Neuron (in vitro differentiated cells): ENCODE results near the gene SKAP1.
"Not testable (repeated sequence)": the region's sequence is repeated elsewhere in the genome, so short reads cannot be mapped to it uniquely, and the experiment has no call there.

Source experiments
- H2AFZ ChIP-seq: one replicate; pipeline ENCODE4 v1.6.1; 2013; ENCODE audit warnings: low read depth, mild to moderate bottlenecking, inconsistent platforms, low read length, moderate library complexity
- H3K27me3 ChIP-seq: one replicate; pipeline ENCODE4 v1.6.1; 2013; ENCODE audit warnings: low read length; ENCODE audit not compliant: insufficient read depth
- H3K36me3 ChIP-seq: one replicate; pipeline ENCODE4 v1.6.1; 2013; ENCODE audit warnings: low read length; ENCODE audit not compliant: insufficient read depth
- H3K4me1 ChIP-seq: one replicate; pipeline ENCODE4 v1.6.1; 2013; ENCODE audit warnings: low read length; ENCODE audit not compliant: insufficient read depth
- H3K4me3 ChIP-seq: 2 replicates; pipeline ENCODE4 v1.5.1; 2013; ENCODE audit warnings: mild to moderate bottlenecking, low read length, moderate library complexity
- H3K9me3 ChIP-seq: one replicate; pipeline ENCODE4 v1.6.1; 2013; ENCODE audit warnings: low read length

The SKAP1 gene

DNA sequence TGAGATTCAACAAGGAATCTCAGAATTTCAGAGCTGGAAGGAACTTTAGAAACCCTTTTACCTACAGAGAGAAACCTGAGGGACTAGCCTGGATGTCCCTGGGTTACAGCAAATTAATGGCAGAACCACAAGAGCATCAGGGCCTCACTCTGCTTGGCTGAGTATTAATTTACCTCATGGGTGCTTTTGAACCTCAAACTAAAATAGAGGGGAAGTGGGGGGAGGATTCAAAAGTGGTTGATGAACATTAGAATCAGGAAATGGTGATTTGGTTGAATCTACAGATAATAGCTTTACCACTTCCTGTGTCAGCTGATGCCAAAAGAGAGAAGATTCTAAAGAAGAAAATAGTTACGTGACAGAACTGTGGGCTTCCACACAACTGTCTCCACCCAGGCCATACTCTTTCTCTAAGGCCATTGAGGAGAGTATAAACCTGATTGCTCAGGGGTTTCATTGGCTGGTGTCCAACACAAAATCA is 11.3 kb upstream of the SKAP1 start:
- Histone ChIP-seq H2AFZ (no peak overlapping the region), H3K4me3 (no peak overlapping the region), H3K36me3 (no peaks in the 10 kb centered on the region), H3K9me3 (no peaks in the 10 kb centered on the region), H3K4me1 (peaks cover 9% of the 10 kb centered on the region), H3K27me3 (peaks cover 3% of the 10 kb centered on the region)

DNA sequence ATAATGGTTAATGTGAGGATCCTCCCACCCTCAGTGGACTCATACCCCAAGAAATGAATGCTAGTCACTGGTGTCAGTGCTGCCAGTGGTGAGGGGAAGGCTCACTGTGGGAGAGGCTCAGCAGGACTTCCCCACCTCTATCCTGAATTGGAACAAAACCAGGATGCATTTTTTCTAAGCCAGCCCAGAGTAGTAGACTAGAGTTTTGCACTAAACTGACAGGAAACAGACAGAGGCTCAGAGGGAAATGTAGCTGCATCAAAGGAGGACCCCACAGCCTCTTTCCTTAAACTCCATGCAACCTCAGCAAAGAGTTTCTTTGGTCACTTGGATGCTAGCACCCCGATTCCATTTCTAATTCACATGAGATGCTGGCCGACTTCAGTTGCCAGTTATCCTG is 10.7 kb upstream of the SKAP1 start:
- Histone ChIP-seq H3K27me3 (peaks cover 3% of the 10 kb centered on the region), H3K4me1 (peaks cover 9% of the 10 kb centered on the region), H3K9me3 (no peaks in the 10 kb centered on the region)

DNA sequence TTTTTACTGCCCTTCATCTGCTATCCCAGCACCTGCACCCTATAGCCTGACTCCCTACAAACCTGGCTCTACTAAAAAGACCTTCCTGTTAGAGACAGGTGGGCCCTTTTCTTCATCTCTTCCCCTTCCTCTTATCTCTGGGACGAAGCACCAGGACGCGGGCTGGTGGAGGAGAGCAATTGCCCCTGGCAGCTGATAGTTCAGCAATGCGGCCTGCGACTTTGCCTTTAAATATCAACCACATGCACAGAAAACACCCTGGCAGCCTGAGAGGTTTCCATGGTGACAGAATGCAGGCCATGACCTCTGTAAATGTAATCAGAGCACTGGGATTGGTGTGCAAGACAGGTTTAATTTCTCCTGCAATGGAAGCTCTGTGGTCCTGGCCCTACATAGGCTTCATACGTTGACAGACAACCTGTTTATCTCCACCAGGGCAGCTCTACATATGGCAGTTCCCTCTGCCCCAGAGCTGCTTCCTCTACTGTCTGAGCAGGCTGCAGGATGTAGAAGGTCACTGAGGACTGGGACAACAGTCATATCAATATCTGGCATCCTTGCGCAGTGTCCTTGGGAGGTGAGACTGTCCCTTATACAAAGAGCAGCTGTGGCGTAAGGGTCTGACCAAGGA is 10.0 kb upstream of the SKAP1 start:
- Histone ChIP-seq H3K4me3 (no peak overlapping the region), H3K27me3 (peaks cover 3% of the 10 kb centered on the region)

More for the DNA sequence above, 10.7 kb upstream of the SKAP1 start:
- no peaks in the 10 kb centered on the region for H3K36me3 ChIP-seq
- H3K4me3 ChIP-seq, result no peak overlapping the region
- no peak overlapping the region for H2AFZ ChIP-seq

DNA sequence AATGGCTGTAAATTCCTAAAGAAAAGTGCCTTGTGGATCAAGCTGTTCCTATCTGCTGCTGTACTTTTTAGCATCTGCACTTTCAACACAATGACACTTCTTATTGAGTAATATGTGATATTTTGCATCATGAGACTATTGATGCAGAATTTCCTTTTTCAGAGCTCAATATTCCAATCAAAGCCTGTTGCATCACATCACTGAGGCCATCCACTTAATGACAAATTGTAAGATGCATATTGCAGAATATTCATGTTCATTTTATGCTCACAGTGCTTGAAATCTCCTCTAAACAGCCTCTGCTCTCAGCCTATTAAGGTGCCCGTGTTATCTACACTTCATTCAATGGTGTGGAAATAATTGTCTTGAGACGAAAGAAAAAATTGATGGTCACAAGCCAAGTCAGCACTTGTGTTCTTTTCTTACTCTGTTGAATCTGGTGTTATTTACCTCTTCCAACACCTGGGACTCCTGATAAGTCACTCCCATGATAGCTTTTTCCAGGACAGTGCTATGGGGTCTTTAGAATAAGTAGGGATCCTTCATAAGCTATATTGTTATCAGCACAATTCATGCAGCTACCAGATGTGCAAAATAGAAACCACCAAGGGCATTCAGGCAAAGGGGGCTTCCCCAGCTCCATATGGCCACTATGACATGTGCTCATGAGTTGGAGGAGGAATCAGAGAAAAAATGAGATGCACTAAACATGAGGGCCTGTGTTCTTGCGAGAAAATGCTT is 9.3 kb upstream of the SKAP1 start:
- no peak overlapping the region for H2AFZ ChIP-seq
- no peak overlapping the region for H3K4me3 ChIP-seq
- peaks cover 9% of the 10 kb centered on the region for H3K4me1 ChIP-seq
- peaks cover 3% of the 10 kb centered on the region for H3K27me3 ChIP-seq
- no peaks in the 10 kb centered on the region for H3K36me3 ChIP-seq
- no peaks in the 10 kb centered on the region for H3K9me3 ChIP-seq

More for the DNA sequence above, 10.0 kb upstream of the SKAP1 start:
- peaks cover 9% of the 10 kb centered on the region for H3K4me1 ChIP-seq
- no peaks in the 10 kb centered on the region for H3K9me3 ChIP-seq
- no peak overlapping the region for H2AFZ ChIP-seq
- no peaks in the 10 kb centered on the region for H3K36me3 ChIP-seq

DNA sequence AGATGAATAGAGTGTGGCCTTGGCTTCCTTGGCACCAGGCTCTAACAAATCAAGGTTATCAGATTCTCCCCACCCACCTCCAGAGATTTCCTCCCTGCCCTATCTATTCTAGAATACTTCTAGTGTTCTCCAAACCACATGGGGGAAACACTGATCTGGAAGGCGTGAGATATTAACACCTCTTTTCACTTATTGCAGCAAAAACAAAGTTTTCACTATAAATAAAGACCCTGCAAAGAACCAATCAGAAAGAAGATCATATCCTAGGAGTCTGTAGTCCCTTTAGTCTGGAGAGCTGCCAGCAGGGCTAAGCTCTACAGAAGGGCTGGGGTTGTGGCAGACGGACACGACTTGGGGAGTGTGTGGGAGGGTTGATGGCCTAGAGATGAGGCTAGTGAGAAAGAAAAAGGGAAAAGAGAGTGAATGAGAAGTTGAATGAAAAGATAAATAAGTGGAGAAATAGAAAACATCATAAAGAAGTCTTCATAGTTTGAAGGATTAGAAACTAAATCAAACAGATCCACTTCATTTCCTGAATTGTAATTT is 8.6 kb upstream of the SKAP1 start:
- H3K9me3 ChIP-seq, result no peaks in the 10 kb centered on the region
- H3K27me3 ChIP-seq, result peaks cover 9% of the 10 kb centered on the region
- H2AFZ ChIP-seq, result no peak overlapping the region
- no peak overlapping the region for H3K4me3 ChIP-seq
- H3K4me1 ChIP-seq, result peaks cover 9% of the 10 kb centered on the region
- H3K36me3 ChIP-seq, result no peaks in the 10 kb centered on the region

DNA sequence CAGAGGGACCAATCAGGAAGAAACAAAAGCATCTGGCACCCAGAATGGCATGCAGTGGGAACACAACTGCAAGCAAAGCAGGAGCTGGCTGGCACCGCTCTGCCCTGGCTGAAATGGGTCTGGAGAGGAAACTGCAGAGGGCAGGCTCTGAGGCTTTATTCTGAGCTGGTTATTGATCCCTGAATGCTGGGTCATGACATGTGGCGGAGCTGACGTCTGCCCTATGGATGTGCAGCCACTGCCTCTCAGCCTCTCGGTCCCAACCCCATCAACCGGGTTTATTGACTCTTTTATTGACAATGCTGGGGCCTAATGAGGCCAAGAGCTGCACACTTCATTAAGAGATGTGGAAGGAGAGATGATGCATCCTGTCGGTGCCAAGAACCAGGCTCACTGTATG is 3.9 kb upstream of the SKAP1 start:
- Histone ChIP-seq H3K27me3 (peaks cover 39% of the 10 kb centered on the region), H3K9me3 (peaks cover 3% of the 10 kb centered on the region), H3K36me3 (no peaks in the 10 kb centered on the region), H2AFZ (no peak overlapping the region), H3K4me3 (no peak overlapping the region), H3K4me1 (no peaks in the 10 kb centered on the region)

DNA sequence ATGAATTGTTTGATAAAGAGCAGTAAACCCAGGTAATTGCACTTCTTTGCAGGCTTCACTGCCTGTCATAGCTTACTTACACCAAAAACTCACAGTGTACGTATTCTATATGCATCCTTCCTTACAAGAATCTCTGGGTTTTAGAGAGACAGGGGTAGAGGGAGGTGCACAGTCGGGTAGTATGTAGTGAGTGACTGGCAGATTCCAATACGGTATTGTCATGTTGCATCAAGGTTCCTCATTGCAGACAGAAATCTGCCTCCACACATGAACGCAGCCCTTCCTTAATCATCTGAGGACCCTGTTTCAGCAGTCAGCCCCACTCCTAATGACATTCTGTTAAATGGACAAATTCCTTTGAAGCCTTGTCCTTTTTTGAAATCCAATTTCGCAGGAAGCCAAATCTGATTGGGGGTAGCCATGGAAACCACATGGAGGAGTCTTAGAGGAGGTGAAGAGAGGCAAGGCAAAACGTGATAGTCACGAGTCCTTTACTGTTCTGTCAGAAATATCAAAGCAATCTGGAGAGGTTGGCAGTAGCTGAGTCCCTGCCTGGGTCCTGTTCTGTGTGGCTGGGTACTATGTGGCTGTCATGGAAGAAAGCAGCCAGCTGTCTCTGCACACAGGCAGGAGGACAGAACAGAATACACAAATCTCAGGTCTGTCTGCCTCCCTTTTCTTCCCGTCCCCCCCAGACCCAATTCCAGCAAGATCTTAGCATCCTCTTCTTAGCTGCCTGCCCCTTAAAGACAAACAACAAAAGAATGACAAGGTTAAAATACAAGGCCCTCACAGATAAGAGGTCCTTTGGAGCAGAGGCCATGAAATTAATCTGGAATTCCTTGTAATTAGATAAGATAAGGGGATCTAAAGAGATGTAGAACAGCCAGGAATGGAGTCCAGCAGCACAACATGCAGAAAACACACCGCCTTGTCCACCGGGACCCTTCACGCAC is 3.1 kb upstream of the SKAP1 start:
- H3K4me1 ChIP-seq, result no peaks in the 10 kb centered on the region
- no peak overlapping the region for H2AFZ ChIP-seq
- H3K27me3 ChIP-seq, result peaks cover 45% of the 10 kb centered on the region
- H3K36me3 ChIP-seq, result no peaks in the 10 kb centered on the region
- H3K9me3 ChIP-seq, result peaks cover 3% of the 10 kb centered on the region
- no peak overlapping the region for H3K4me3 ChIP-seq

DNA sequence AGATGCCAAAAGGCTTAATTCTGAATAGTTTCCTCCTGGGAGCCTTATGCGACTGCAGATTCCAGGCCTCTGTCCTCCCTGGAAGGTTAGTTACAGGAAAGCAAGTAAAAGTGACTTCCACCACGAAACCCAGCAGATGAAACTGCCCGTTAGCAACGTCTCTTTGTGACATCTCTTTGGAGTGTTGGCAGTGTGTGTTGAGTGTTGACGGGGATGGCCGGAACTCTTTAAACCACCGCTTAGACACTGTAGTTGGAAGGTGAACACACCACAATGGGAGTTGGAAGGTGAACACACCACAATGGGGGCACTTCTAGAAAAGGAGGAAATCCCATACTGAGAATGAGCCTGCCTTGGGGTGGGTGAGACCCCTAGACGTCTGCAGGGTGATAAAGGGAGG is 858 bp downstream of the SKAP1 start:
- Histone ChIP-seq H2AFZ (no peak overlapping the region), H3K9me3 (peaks cover 3% of the 10 kb centered on the region), H3K36me3 (no peaks in the 10 kb centered on the region), H3K4me1 (no peaks in the 10 kb centered on the region), H3K27me3 (peaks cover 56% of the 10 kb centered on the region), H3K4me3 (no peak overlapping the region)

DNA sequence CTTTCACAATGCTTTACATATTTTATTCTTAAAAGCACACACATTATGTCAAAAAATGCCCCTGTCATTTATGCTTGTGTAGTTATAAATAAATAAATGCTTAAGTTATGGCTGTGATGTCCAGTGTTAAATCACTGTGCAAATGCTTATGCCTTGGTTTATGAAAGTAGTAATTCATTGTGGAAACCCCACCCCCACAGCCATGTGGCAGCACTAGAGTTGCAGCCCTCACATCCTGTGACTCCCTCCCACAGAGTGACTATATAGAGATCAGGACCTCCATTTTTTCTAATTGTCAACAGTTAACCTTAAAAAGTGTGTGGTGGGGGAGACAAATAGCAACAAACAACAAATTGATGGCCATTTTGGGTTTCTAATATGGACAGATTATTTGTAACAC is 2.4 kb downstream of the SKAP1 start:
- H2AFZ ChIP-seq, result no peak overlapping the region
- H3K36me3 ChIP-seq, result no peaks in the 10 kb centered on the region
- no peak overlapping the region for H3K4me3 ChIP-seq
- H3K9me3 ChIP-seq, result peaks cover 3% of the 10 kb centered on the region
- H3K27me3 ChIP-seq, result peaks cover 44% of the 10 kb centered on the region
- no peaks in the 10 kb centered on the region for H3K4me1 ChIP-seq

DNA sequence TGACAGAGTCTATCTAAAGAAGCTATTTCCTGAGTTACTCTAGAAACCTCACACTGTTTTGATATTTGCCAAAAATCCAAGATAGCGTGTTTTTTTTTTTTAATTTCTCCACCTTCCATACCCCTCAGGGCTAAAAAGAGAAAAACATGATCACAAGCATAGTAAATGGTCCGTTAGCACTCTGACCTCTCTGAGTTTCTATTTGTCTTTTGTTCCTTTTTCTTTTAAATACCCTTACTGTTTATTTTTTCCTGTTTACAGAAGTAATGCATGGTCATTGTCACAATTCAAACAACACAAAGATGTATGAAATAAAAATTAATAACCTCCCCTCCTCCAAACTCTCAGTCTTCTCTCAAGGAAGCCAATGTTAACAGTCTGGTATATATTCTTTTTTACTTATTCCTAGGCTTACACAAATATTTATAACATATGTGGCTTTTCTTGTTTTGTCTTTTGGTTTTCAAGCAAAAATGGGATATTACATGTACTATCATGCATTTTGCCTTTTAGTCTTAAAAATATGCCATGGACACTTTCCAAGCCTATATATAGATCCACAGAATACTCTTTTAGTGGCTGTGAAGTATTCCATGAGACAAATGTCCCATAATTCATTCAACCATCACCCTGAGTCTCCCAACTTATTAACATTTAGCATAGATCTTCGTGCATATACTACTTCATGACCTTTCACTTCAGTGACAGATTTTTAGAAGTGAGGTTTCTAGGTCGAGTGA is 3.1 kb downstream of the SKAP1 start:
- Histone ChIP-seq H3K4me1 (no peaks in the 10 kb centered on the region), H2AFZ (no peak overlapping the region), H3K36me3 (no peaks in the 10 kb centered on the region), H3K27me3 (peaks cover 41% of the 10 kb centered on the region), H3K4me3 (no peak overlapping the region), H3K9me3 (peaks cover 3% of the 10 kb centered on the region)

DNA sequence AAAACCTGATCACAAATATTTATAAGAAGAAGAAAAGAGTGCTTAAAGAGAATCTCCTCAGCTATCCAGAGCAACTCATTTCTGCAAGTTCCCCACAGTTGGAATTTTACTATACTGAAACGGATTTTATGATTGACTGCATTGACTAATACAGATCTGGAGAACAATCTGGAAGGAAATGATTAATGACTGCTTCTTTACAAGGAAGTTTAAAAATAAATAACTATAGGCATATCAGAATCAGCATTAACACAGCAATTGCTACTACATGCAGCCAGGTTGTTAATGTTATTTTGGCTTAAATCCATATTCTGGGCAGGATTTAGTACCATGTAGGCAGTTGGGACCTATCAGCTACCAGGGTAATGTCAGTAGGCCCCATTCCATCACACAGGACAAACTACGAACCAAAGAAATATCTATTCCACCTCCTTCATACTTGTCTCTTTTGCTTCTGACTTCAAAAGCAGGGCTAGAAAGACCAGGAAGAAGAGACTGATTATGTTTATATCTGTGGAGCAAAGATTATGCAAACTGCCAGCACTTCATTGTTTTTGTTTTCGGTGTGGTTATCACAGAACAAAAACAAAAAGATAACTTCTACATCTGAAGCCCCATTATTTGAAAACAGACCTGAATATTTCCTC is 3.9 kb downstream of the SKAP1 start:
- Histone ChIP-seq H3K4me1 (no peaks in the 10 kb centered on the region), H3K27me3 (peaks cover 39% of the 10 kb centered on the region), H3K4me3 (no peak overlapping the region), H2AFZ (no peak overlapping the region), H3K9me3 (peaks cover 3% of the 10 kb centered on the region), H3K36me3 (no peaks in the 10 kb centered on the region)

DNA sequence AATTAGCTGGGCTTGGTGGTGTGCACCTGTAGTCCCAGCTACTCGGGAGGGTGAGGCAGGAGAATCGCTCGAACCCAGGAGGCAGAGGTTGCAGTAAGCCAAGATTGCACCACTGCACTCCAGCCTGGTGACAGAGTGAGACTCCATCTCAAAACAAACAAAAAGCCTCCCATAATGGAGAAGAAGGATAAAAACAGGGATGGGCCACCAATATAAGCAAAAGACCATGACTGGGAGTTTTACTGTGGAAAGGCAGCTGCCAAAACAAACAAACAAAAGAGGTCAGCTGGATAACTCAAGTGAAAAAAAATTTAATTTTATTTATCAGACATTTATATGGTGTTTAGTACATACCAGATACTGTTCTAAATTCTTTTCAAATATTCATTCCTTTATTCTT is 8.0 kb downstream of the SKAP1 start:
- H3K4me1 ChIP-seq, H3K36me3 ChIP-seq, H3K4me3 ChIP-seq, H3K9me3 ChIP-seq, H2AFZ ChIP-seq: not testable (repeated sequence)
- peaks cover 13% of the 10 kb centered on the region for H3K27me3 ChIP-seq
